H1 (cell line): ENCODE measurements around the gene ACP4. TPM values are rescaled to one million over a fixed set of nuclear protein-coding genes. Genes with fewer than 3 reads are reported as not detected.

Experiments
- CTCF ChIA-PET: fragments of 300-600 bp; sonication (Branson Sonifier 250); formaldehyde crosslinking; loops from one replicate; lab custom pipeline; 2021; ENCODE audit not compliant: partially characterized antibody; lab: Charles Lee
- POLR2A ChIA-PET: fragments of 300-600 bp; sonication (Branson Sonifier 250); formaldehyde crosslinking; loops from one replicate; lab custom pipeline; 2021; ENCODE audit warnings: inconsistent platforms; ENCODE audit not compliant: partially characterized antibody; lab: Charles Lee
- DNase-seq, 2 experiments: peaks; one replicate each; pipeline versions ENCODE4 v3.0.0 to v3.0.0-alpha.2; 2010 to 2022; ENCODE audit warnings: low spot score in 2 of 2, low read depth in 1 of 2, mixed read lengths in 1 of 2
- FAIRE-seq: peaks from 2 replicates; lab custom pipeline; 2011; peaks lifted over from hg19 to GRCh38; lab: Jason Lieb, UNC
- H2AFZ ChIP-seq: 2 replicates; pipeline ENCODE4 v1.8.1; 2012; ENCODE audit warnings: low read length, inconsistent platforms
- H2AK5ac ChIP-seq: 2 replicates; pipeline ENCODE4 v1.6.1; 2013; ENCODE audit warnings: low read depth, low read length
- H2BK120ac ChIP-seq: replicated peaks from 2 replicates; pipeline ENCODE3; 2013; ENCODE audit warnings: low read depth, low read length, inconsistent platforms
- H2BK12ac ChIP-seq: 2 replicates; pipeline ENCODE4 v1.6.1; 2013; ENCODE audit warnings: low read depth, low read length
- H2BK15ac ChIP-seq: 2 replicates; pipeline ENCODE4 v1.6.1; 2013; ENCODE audit warnings: low read length
- H2BK20ac ChIP-seq: 2 replicates; pipeline ENCODE4 v1.6.1; 2013; ENCODE audit warnings: low read length
- H2BK5ac ChIP-seq: 2 replicates; pipeline ENCODE4 v1.6.1; 2013; ENCODE audit warnings: low read depth, low read length
- H3K14ac ChIP-seq: 2 replicates; pipeline ENCODE4 v1.6.1; 2013; ENCODE audit warnings: inconsistent platforms; ENCODE audit not compliant: insufficient read length
- H3K18ac ChIP-seq: 2 replicates; pipeline ENCODE4 v1.6.1; 2013; ENCODE audit warnings: low read length; ENCODE audit errors: extremely low read depth
- H3K23ac ChIP-seq: 2 replicates; pipeline ENCODE4 v1.6.1; 2013; ENCODE audit warnings: inconsistent platforms; ENCODE audit not compliant: insufficient read length
- H3K23me2 ChIP-seq: 2 replicates; pipeline ENCODE4 v1.6.1; 2013; ENCODE audit warnings: low read depth, low read length
- H3K27ac ChIP-seq: 2 replicates; pipeline ENCODE4 v1.6.1; 2011; ENCODE audit warnings: low read depth, low read length, inconsistent platforms
- H3K27me3 ChIP-seq, 4 experiments: replicated peaks in 1 of 4; 1 replicate in 1 of 4; 2 replicates in 3 of 4; pipeline versions ENCODE4 v1.6.1 to v1.8.1; 2011 to 2013; ENCODE audit warnings: low read length in 3 of 4, mild to moderate bottlenecking in 3 of 4, inconsistent platforms in 2 of 4, mixed read lengths in 2 of 4, moderate library complexity in 1 of 4; ENCODE audit not compliant: control insufficient read depth in 3 of 4, insufficient read depth in 3 of 4; ENCODE audit errors: extremely low read depth in 1 of 4
- H3K36me3 ChIP-seq, 4 experiments: 2 replicates each; pipeline versions ENCODE4 v1.6.1 to v1.8.1; 2011 to 2013; ENCODE audit warnings: mild to moderate bottlenecking in 4 of 4, low read length in 3 of 4, moderate library complexity in 2 of 4, control low read depth in 1 of 4, inconsistent platforms in 1 of 4; ENCODE audit not compliant: insufficient read depth in 4 of 4, control insufficient read depth in 2 of 4
- H3K4ac ChIP-seq: replicated peaks from 2 replicates; pipeline ENCODE3; 2013; ENCODE audit warnings: low read length, low read depth, mixed read lengths, inconsistent platforms; ENCODE audit not compliant: insufficient read length
- H3K4me1 ChIP-seq, 4 experiments: replicated peaks in 1 of 4; 1 replicate in 1 of 4; 2 replicates in 3 of 4; pipeline versions ENCODE4 v1.6.1 to v1.8.1; 2011 to 2013; ENCODE audit warnings: low read length in 3 of 4, inconsistent platforms in 2 of 4, mixed read lengths in 1 of 4; ENCODE audit not compliant: insufficient read depth in 4 of 4, control insufficient read depth in 3 of 4
- H3K4me2 ChIP-seq, 2 experiments: 2 replicates each; pipeline versions ENCODE4 v1.6.1 to v1.8.1; 2011 to 2013; ENCODE audit warnings: low read depth in 2 of 2, low read length in 2 of 2, control low read depth in 1 of 2, inconsistent platforms in 1 of 2, mild to moderate bottlenecking in 1 of 2; ENCODE audit not compliant: insufficient read depth in 1 of 2
- H3K4me3 ChIP-seq, 4 experiments: fragments of 200-600, 300-600 bp in 1 of 4; sonication (generic), shearing (Covaris generic), sonication (Bioruptor Twin) in 1 of 4; 2 replicates each; pipeline versions ENCODE4 v1.5.1 to v1.8.1; 2011 to 2016; ENCODE audit warnings: low read length in 4 of 4, low read depth in 3 of 4, control low read depth in 2 of 4, inconsistent platforms in 2 of 4, mild to moderate bottlenecking in 2 of 4, mixed read lengths in 1 of 4, moderate library complexity in 1 of 4; ENCODE audit not compliant: insufficient read depth in 2 of 4; ENCODE audit errors: extremely low read depth in 1 of 4
- H3K56ac ChIP-seq: replicated peaks from 2 replicates; pipeline ENCODE3; 2013; ENCODE audit warnings: low read depth, mild to moderate bottlenecking, mixed read lengths, low read length, inconsistent platforms; ENCODE audit not compliant: insufficient read length
- H3K79me1 ChIP-seq: 2 replicates; pipeline ENCODE4 v1.6.1; 2013; ENCODE audit warnings: low read depth, low read length, control low read depth
- H3K79me2 ChIP-seq, 2 experiments: 2 replicates each; pipeline versions ENCODE4 v1.6.1 to v1.8.1; 2012 to 2013; ENCODE audit warnings: low read length in 2 of 2, mild to moderate bottlenecking in 2 of 2, inconsistent platforms in 1 of 2; ENCODE audit not compliant: insufficient read depth in 2 of 2, control insufficient read depth in 1 of 2
- H3K9ac ChIP-seq, 4 experiments: replicated peaks in 1 of 4; 1 replicate in 1 of 4; 2 replicates in 3 of 4; pipeline versions ENCODE4 v1.6.1 to v1.8.1; 2011 to 2013; ENCODE audit warnings: low read depth in 3 of 4, low read length in 3 of 4, control low read depth in 2 of 4, mild to moderate bottlenecking in 2 of 4, moderate library complexity in 2 of 4, inconsistent platforms in 1 of 4; ENCODE audit errors: extremely low read depth in 1 of 4
- H3K9me3 ChIP-seq, 2 experiments: 2 replicates each; pipeline versions ENCODE4 v1.6.1 to v1.8.1; 2012 to 2013; ENCODE audit warnings: mild to moderate bottlenecking in 2 of 2, moderate library complexity in 2 of 2, control low read depth in 1 of 2, inconsistent platforms in 1 of 2, low read depth in 1 of 2, low read length in 1 of 2, mixed read lengths in 1 of 2; ENCODE audit not compliant: insufficient read depth in 2 of 2
- H4K20me1 ChIP-seq, 2 experiments: replicated peaks in 1 of 2; 2 replicates each; pipeline versions ENCODE3 to v1.8.1; 2011 to 2013; ENCODE audit warnings: inconsistent platforms in 2 of 2, low read length in 2 of 2, mild to moderate bottlenecking in 1 of 2; ENCODE audit not compliant: insufficient read depth in 2 of 2, control insufficient read depth in 1 of 2
- H4K5ac ChIP-seq: 2 replicates; pipeline ENCODE4 v1.6.1; 2013; ENCODE audit warnings: low read length, low read depth, mixed read lengths, inconsistent platforms; ENCODE audit not compliant: insufficient read length
- H4K8ac ChIP-seq: 2 replicates; pipeline ENCODE4 v1.8.0; 2013; ENCODE audit warnings: mild to moderate bottlenecking, moderate library complexity, low read length, inconsistent platforms; ENCODE audit not compliant: insufficient read depth; ENCODE audit errors: extremely low read depth
- H4K91ac ChIP-seq: replicated peaks from 2 replicates; pipeline ENCODE3; 2013; ENCODE audit warnings: low read length, mixed read lengths, inconsistent platforms; ENCODE audit not compliant: insufficient read length
- CEBPB ChIP-seq: IDR thresholded peaks from 2 replicates; pipeline ENCODE4 v1.6.1; 2012; ENCODE audit warnings: low read depth, low read length
- CHD1 ChIP-seq: IDR thresholded peaks from 2 replicates; pipeline ENCODE4 v1.6.1; 2012; ENCODE audit warnings: low read depth, low read length, improper control_type of control experiment
- GABPA ChIP-seq: IDR thresholded peaks from 2 replicates; pipeline ENCODE4 v1.6.1; 2011; ENCODE audit warnings: mild to moderate bottlenecking, low read length, moderate library complexity, borderline replicate concordance; ENCODE audit not compliant: insufficient read depth
- KDM4A ChIP-seq: IDR thresholded peaks from one replicate; pipeline ENCODE4 v1.7.1; 2012; ENCODE audit warnings: low read depth, mild to moderate bottlenecking, moderate library complexity, low read length, inconsistent platforms; ENCODE audit not compliant: severe bottlenecking
- KDM5A ChIP-seq: fragments of 200-600 bp; IDR thresholded peaks from 2 replicates; pipeline ENCODE4 v1.7.1; 2012; ENCODE audit warnings: mild to moderate bottlenecking, low read length, inconsistent platforms, mixed read lengths
- POU5F1 ChIP-seq: IDR thresholded peaks from 2 replicates; pipeline ENCODE4 v1.6.1; 2011; ENCODE audit warnings: low read depth, mild to moderate bottlenecking, low read length, moderate library complexity
- RNF2 ChIP-seq: fragments of 200-900, 300-1000 bp; sonication (generic); IDR thresholded peaks from 2 replicates; pipeline ENCODE4 v1.7.1; 2016; ENCODE audit warnings: borderline replicate concordance, low read depth, mild to moderate bottlenecking, antibody characterized with exemption, low read length; ENCODE audit not compliant: poor library complexity, severe bottlenecking; ENCODE audit errors: missing control alignments
- SIN3A ChIP-seq, 2 experiments: IDR thresholded peaks in 1 of 2; conservative IDR thresholded peaks in 1 of 2; 2 replicates each; pipeline ENCODE4 v1.6.1; 2011 to 2012; ENCODE audit warnings: low read length in 2 of 2, improper control_type of control experiment in 1 of 2, low read depth in 1 of 2, mild to moderate bottlenecking in 1 of 2
- SIRT6 ChIP-seq: IDR thresholded peaks from one replicate; pipeline ENCODE4 v1.7.1; 2012; ENCODE audit warnings: low read length, inconsistent platforms
- WGBS, 2 experiments: shearing (Covaris generic) in 1 of 2; methylation state at CpG; one replicate each; pipeline versions ENCODE4 v1.1.6 to v1.1.7; 2013 to 2015; ENCODE audit warnings: low lambda C conversion rate in 2 of 2, mixed read lengths in 2 of 2, inconsistent platforms in 1 of 2, low coverage in 1 of 2, missing lambda C conversion rate in 1 of 2; ENCODE audit not compliant: insufficient replicate concordance in 2 of 2, insufficient coverage in 1 of 2, insufficient read length in 1 of 2; ENCODE audit errors: extremely low coverage in 1 of 2, missing lambda C conversion rate in 1 of 2; 5-methylcytosine and 5-hydroxymethylcytosine counted together
- polyA plus RNA-seq, 7 experiments: library from polyadenylated mRNA; depleted of rRNA in 3 of 7; stranded (reverse) in 5 of 7; unstranded in 2 of 7; fragments of >200 nt in 5 of 7; fragments of 200-250 nt in 2 of 7; gene quantifications; 1 replicate in 5 of 7; 2 replicates in 1 of 7; 4 replicates in 1 of 7; pipeline versions ENCODE4 v1.2.1 to v1.2.3, GENCODE V29; 2011 to 2013; ENCODE audit warnings: missing spikeins in 2 of 7, mixed read lengths in 2 of 7
- total RNA-seq: library from RNA; stranded (reverse); fragmentation: NEBNext Ultra II Directional; extraction: Animal tissue kit (Norgen Biotek cat#: 25700); gene quantifications from 2 replicates; pipeline ENCODE4 v1.2.1, GENCODE V29; 2021

The ACP4 gene
- total and polyA plus RNA-seq, 2 of the 8 experiments (the other 6 are each of a cell fraction or from before 2014, with no cell fraction given) = not detected

- Histone ChIP-seq H4K5ac (no peak overlapping the region), H3K23me2 (no peaks in the 10 kb centered on the region), H3K4ac (no peak overlapping the region), H3K79me1 (no peaks in the 10 kb centered on the region), H3K27ac (no peak overlapping the region), H3K9me3 (0 out of 4 replicates have a peak, but pooled peaks cover 0 to 4% of the 10 kb centered on the region in 2 experiments), H2BK15ac (no peak overlapping the region), H3K27me3 (no peaks in the 10 kb centered on the region; a peak in 1 of 7 replicates), H2BK12ac (no peak overlapping the region), H3K36me3 (no peaks in the 10 kb centered on the region), H2BK120ac (no peak overlapping the region), H3K4me3 (no peak overlapping the region), H3K79me2 (no peaks in the 10 kb centered on the region), H2AK5ac (no peak overlapping the region), H3K4me1 (0 out of 7 replicates have a peak, but pooled peaks cover 0 to 2% (median 0%) of the 10 kb centered on the region in 4 experiments), H3K4me2 (no peak overlapping the region), H3K18ac (no peak overlapping the region), H4K91ac (no peak overlapping the region), H2AFZ (no peak overlapping the region), H4K20me1 (no peaks in the 10 kb centered on the region), H2BK20ac (no peak overlapping the region), H3K14ac (no peak overlapping the region), H3K56ac (no peak overlapping the region), H3K9ac (no peak overlapping the region), H3K23ac (no peak overlapping the region), H4K8ac (no peak overlapping the region), H2BK5ac (no peak overlapping the region)
- ChIA-PET POLR2A (interaction anchor here (0.6 to 1.1 kb wide), 2 partner anchors 46 to 71 kb away, joined by 3 read pairs; no protein-coding TSS in a partner anchor), CTCF (interaction anchor here (0.6 to 2.1 kb wide), 5 partner anchors 10 to 607 kb away, joined by 3 to 7 read pairs (median 5); partner anchors contain the start of gene KLK15)
- DNase-seq = no peak
- FAIRE-seq = no peak
- 86% methylated on average over 2 of the region's 2 CpGs; no CpG with 5 or more reads in 1 of the 2 experiments for WGBS, 2 experiments
- TF ChIP-seq POU5F1 (no peak), KDM4A (no peak), SIN3A (conservative IDR thresholded peaks at IDR 0.05 in 1 of 2, IDR thresholded peaks at IDR 0.05 in 1 of 2; ENCODE audit: low read depth in 1 of 2, low read length in 2 of 2) (no peak), GABPA (no peak), KDM5A (no peak), CHD1 (no peak), SIRT6 (no peak), RNF2 (no peak), CEBPB (no peak)
These were observed 53.0 kb downstream of the ACP4 start for GRCh38 chr19:50843205-50843604.
